Trophoblast cell (in vitro differentiated cells and primary cell): Measurements from ENCODE around the gene IQCM.

Source experiments
- DNase-seq, 2 donors: peaks; one replicate each; pipeline ENCODE4 v3.0.0-alpha.2; 2016
- H2AFZ ChIP-seq: 2 replicates; pipeline ENCODE4 v1.6.1; 2013; ENCODE audit warnings: low read length, moderate library complexity, mild to moderate bottlenecking; ENCODE audit not compliant: insufficient read depth, poor library complexity
- H2AK5ac ChIP-seq: 2 replicates; pipeline ENCODE4 v1.6.1; 2013; ENCODE audit warnings: mild to moderate bottlenecking, low read length
- H2BK120ac ChIP-seq: 2 replicates; pipeline ENCODE4 v1.6.1; 2013; ENCODE audit warnings: low read length, mild to moderate bottlenecking, moderate library complexity; ENCODE audit not compliant: insufficient read depth, poor library complexity
- H2BK12ac ChIP-seq: 2 replicates; pipeline ENCODE4 v1.6.1; 2013; ENCODE audit warnings: mild to moderate bottlenecking, low read length, moderate library complexity
- H2BK5ac ChIP-seq: 2 replicates; pipeline ENCODE4 v1.6.1; 2013; ENCODE audit warnings: low read length, low read depth, moderate library complexity, mild to moderate bottlenecking; ENCODE audit not compliant: poor library complexity
- H3K14ac ChIP-seq: 2 replicates; pipeline ENCODE4 v1.6.1; 2013; ENCODE audit warnings: mild to moderate bottlenecking, low read length
- H3K18ac ChIP-seq: 2 replicates; pipeline ENCODE4 v1.6.1; 2013; ENCODE audit warnings: mild to moderate bottlenecking, low read length
- H3K23ac ChIP-seq: 2 replicates; pipeline ENCODE4 v1.6.1; 2013; ENCODE audit warnings: low read length
- H3K27ac ChIP-seq: 2 replicates; pipeline ENCODE4 v1.5.1; 2013; ENCODE audit warnings: low read depth, mild to moderate bottlenecking, inconsistent platforms, low read length, moderate library complexity
- H3K27me3 ChIP-seq: 2 replicates; pipeline ENCODE4 v1.6.1; 2013; ENCODE audit warnings: inconsistent platforms, mild to moderate bottlenecking, low read length, moderate library complexity; ENCODE audit not compliant: insufficient read depth
- H3K36me3 ChIP-seq, 2 experiments: 1 replicate in 1 of 2; 2 replicates in 1 of 2; pipeline ENCODE4 v1.6.1; 2013; ENCODE audit warnings: low read length in 2 of 2, mild to moderate bottlenecking in 2 of 2, moderate library complexity in 1 of 2; ENCODE audit not compliant: insufficient read depth in 2 of 2, control insufficient read depth in 1 of 2
- H3K4ac ChIP-seq: 2 replicates; pipeline ENCODE4 v1.6.1; 2013; ENCODE audit warnings: low read depth, mild to moderate bottlenecking, low read length, moderate library complexity
- H3K4me1 ChIP-seq, 2 experiments: 1 replicate in 1 of 2; 2 replicates in 1 of 2; pipeline ENCODE4 v1.6.1; 2013; ENCODE audit warnings: low read length in 2 of 2, mild to moderate bottlenecking in 2 of 2, moderate library complexity in 1 of 2; ENCODE audit not compliant: insufficient read depth in 2 of 2, control insufficient read depth in 1 of 2
- H3K4me2 ChIP-seq: 2 replicates; pipeline ENCODE4 v1.6.1; 2013; ENCODE audit warnings: inconsistent platforms, mild to moderate bottlenecking, low read length, moderate library complexity
- H3K4me3 ChIP-seq: 2 replicates; pipeline ENCODE4 v1.5.1; 2013; ENCODE audit warnings: mild to moderate bottlenecking, low read depth, low read length, inconsistent platforms
- H3K79me1 ChIP-seq: one replicate; pipeline ENCODE4 v1.6.1; 2013; ENCODE audit warnings: low read length
- H3K79me2 ChIP-seq: 2 replicates; pipeline ENCODE4 v1.6.1; 2013; ENCODE audit warnings: low read length, mild to moderate bottlenecking; ENCODE audit not compliant: control insufficient read depth, insufficient read depth, poor library complexity
- H3K9ac ChIP-seq: 2 replicates; pipeline ENCODE4 v1.6.1; 2013; ENCODE audit warnings: mild to moderate bottlenecking, low read length
- H3K9me3 ChIP-seq: 2 replicates; pipeline ENCODE4 v1.6.1; 2013; ENCODE audit warnings: low read depth, mild to moderate bottlenecking, control low read depth, inconsistent platforms, low read length; ENCODE audit not compliant: insufficient read depth
- H4K12ac ChIP-seq: 2 replicates; pipeline ENCODE4 v1.6.1; 2013; ENCODE audit warnings: low read depth, mild to moderate bottlenecking, low read length, moderate library complexity
- H4K8ac ChIP-seq: 2 replicates; pipeline ENCODE4 v1.6.1; 2013; ENCODE audit warnings: low read depth, mild to moderate bottlenecking, low read length, moderate library complexity
- H4K91ac ChIP-seq: one replicate; pipeline ENCODE4 v1.6.1; 2013; ENCODE audit warnings: low read depth, mild to moderate bottlenecking, low read length, moderate library complexity
- WGBS: extraction: QIAGEN DNeasy Blood & Tissue Kit; methylation state at CpG from one replicate; pipeline ENCODE4 v1.1.7; 2013; ENCODE audit warnings: missing lambda C conversion rate; ENCODE audit not compliant: insufficient read length, insufficient coverage; ENCODE audit errors: extremely low coverage; 5-methylcytosine and 5-hydroxymethylcytosine counted together

IQCM gene

GRCh38 chr4:149403081-149403480 lies 412.6 kb downstream of the IQCM start:
- Histone ChIP-seq H3K4me1 (no peaks in the 10 kb centered on the region), H3K4ac (no peak overlapping the region), H3K79me1 (no peaks in the 10 kb centered on the region), H4K8ac (no peak overlapping the region), H3K27me3 (no peaks in the 10 kb centered on the region), H3K14ac (no peak overlapping the region), H2AFZ (no peak overlapping the region), H3K9ac (no peak overlapping the region), H3K79me2 (no peaks in the 10 kb centered on the region), H3K4me3 (no peak overlapping the region), H4K91ac (no peak overlapping the region), H2BK5ac (no peak overlapping the region), H2AK5ac (no peak overlapping the region), H2BK12ac (no peak overlapping the region), H3K9me3 (no peaks in the 10 kb centered on the region), H3K27ac (no peak overlapping the region), H3K4me2 (no peak overlapping the region), H3K23ac (no peak overlapping the region), H3K18ac (no peak overlapping the region), H2BK120ac (no peak overlapping the region), H4K12ac (no peak overlapping the region), H3K36me3 (no peaks in the 10 kb centered on the region)
- WGBS: no CpG with 5 or more reads among the region's 2 CpGs
- no peak for DNase-seq

- no peak overlapping the region for H3K23ac ChIP-seq
- H3K27me3 ChIP-seq: no peaks in the 10 kb centered on the region
- H3K4me2 ChIP-seq: no peak overlapping the region
- H3K79me2 ChIP-seq: no peaks in the 10 kb centered on the region
- no peak overlapping the region for H3K9ac ChIP-seq
- WGBS: no CpG with 5 or more reads among the region's 3 CpGs
- H2BK120ac ChIP-seq: no peak overlapping the region
- H4K12ac ChIP-seq: no peak overlapping the region
- no peak overlapping the region for H3K4me3 ChIP-seq
- no peak overlapping the region for H2AFZ ChIP-seq
- no peak overlapping the region for H4K8ac ChIP-seq
- H3K9me3 ChIP-seq: no peaks in the 10 kb centered on the region
- no peak for DNase-seq
- no peak overlapping the region for H2BK12ac ChIP-seq
- no peak overlapping the region for H3K14ac ChIP-seq
- no peak overlapping the region for H4K91ac ChIP-seq
- no peaks in the 10 kb centered on the region for H3K36me3 ChIP-seq
- H3K4ac ChIP-seq: no peak overlapping the region
- H3K18ac ChIP-seq: no peak overlapping the region
- H2BK5ac ChIP-seq: no peak overlapping the region
- no peaks in the 10 kb centered on the region for H3K79me1 ChIP-seq
- no peaks in the 10 kb centered on the region for H3K4me1 ChIP-seq
- H3K27ac ChIP-seq: no peak overlapping the region
- no peak overlapping the region for H2AK5ac ChIP-seq
Observed at GRCh38 chr4:149398993-149399392, 416.6 kb downstream of the IQCM start.

- Histone ChIP-seq H3K9ac (no peak overlapping the region), H3K23ac (no peak overlapping the region), H2BK120ac (no peak overlapping the region), H3K79me1 (no peaks in the 10 kb centered on the region), H2BK12ac (no peak overlapping the region), H3K14ac (no peak overlapping the region), H2AFZ (no peak overlapping the region), H3K4me2 (no peak overlapping the region), H3K9me3 (no peaks in the 10 kb centered on the region), H3K27me3 (no peaks in the 10 kb centered on the region), H3K4ac (no peak overlapping the region), H4K12ac (no peak overlapping the region), H2BK5ac (no peak overlapping the region), H3K4me3 (no peak overlapping the region), H4K91ac (no peak overlapping the region), H3K79me2 (no peaks in the 10 kb centered on the region), H3K27ac (no peak overlapping the region), H3K36me3 (no peaks in the 10 kb centered on the region), H3K18ac (no peak overlapping the region), H2AK5ac (no peak overlapping the region), H4K8ac (no peak overlapping the region), H3K4me1 (no peaks in the 10 kb centered on the region)
- no CpG with 5 or more reads among the region's 4 CpGs for WGBS
- DNase-seq: peak; percentile 11 to 71
Observed at GRCh38 chr4:149370785-149371420, 444.7 kb downstream of the IQCM start.

GRCh38 chr4:149370002-149370401 lies 445.6 kb downstream of the IQCM start:
- WGBS: no CpG with 5 or more reads among the region's 3 CpGs
- Histone ChIP-seq H2BK5ac (no peak overlapping the region), H3K9me3 (no peaks in the 10 kb centered on the region), H2AK5ac (no peak overlapping the region), H3K79me1 (no peaks in the 10 kb centered on the region), H3K9ac (no peak overlapping the region), H3K14ac (no peak overlapping the region), H2BK12ac (no peak overlapping the region), H2AFZ (no peak overlapping the region), H4K12ac (no peak overlapping the region), H3K4me2 (no peak overlapping the region), H3K4me1 (no peaks in the 10 kb centered on the region), H3K79me2 (no peaks in the 10 kb centered on the region), H3K27ac (no peak overlapping the region), H3K27me3 (no peaks in the 10 kb centered on the region), H3K18ac (no peak overlapping the region), H4K8ac (no peak overlapping the region), H3K36me3 (no peaks in the 10 kb centered on the region), H3K4me3 (no peak overlapping the region), H4K91ac (no peak overlapping the region), H3K23ac (no peak overlapping the region), H2BK120ac (no peak overlapping the region), H3K4ac (no peak overlapping the region)
- no peak for DNase-seq
